COLO829 (cell line): ENCODE data around the gene OR10H2.
"Not testable (repeated sequence)": the region's sequence is repeated elsewhere in the genome, so short reads cannot be mapped to it uniquely, and the experiment has no call there.

Experiments
- DNase-seq: peaks from one replicate; pipeline ENCODE4 v3.0.0; 2012; ENCODE audit warnings: low spot score

OR10H2 gene

GRCh38 chr19:15769586-15769985, 41.8 kb downstream of the OR10H2 start:
- no peak for DNase-seq

GRCh38 chr19:15774159-15774558, 46.3 kb downstream of the OR10H2 start:
- DNase-seq: not testable (repeated sequence)

GRCh38 chr19:15775249-15775648, 47.4 kb downstream of the OR10H2 start:
- DNase-seq: no peak

GRCh38 chr19:15776264-15776663, 48.4 kb downstream of the OR10H2 start:
- no peak for DNase-seq

GRCh38 chr19:15776991-15777970, 49.5 kb downstream of the OR10H2 start:
- no peak for DNase-seq
